HG03571 (cell line): ENCODE data around the gene PSMB8.
A peak's percentile ranks its signal among the peaks of the same experiment; 100 is the strongest.
"Not testable (repeated sequence)": the region's sequence is repeated elsewhere in the genome, so short reads cannot be mapped to it uniquely, and the experiment has no call there.

ENCODE experiments used
- ATAC-seq: cut with Tn5 transposase; IDR thresholded peaks from one replicate; pipeline ENCODE4 v1.9.1; 2021; ENCODE audit not compliant: unreplicated experiment

The PSMB8 gene

GRCh38 chr6:32843979-32844838, at the start of gene PSMB8:
Gene PSMB8 (minus strand): TSS chr6:32844047. CDS start chr6:32843996, 51 bp downstream.
- peak; percentile 57 for ATAC-seq

- no peak for ATAC-seq
These were observed 47.0 kb upstream of the PSMB8 start for GRCh38 chr6:32890831-32891230.

GRCh38 chr6:32889533-32889932, 45.7 kb upstream of the PSMB8 start:
- ATAC-seq = no peak

- ATAC-seq = no peak
These were observed 44.7 kb upstream of the PSMB8 start for GRCh38 chr6:32888576-32888975.

- ATAC-seq = no peak
These were observed 43.8 kb upstream of the PSMB8 start for GRCh38 chr6:32887616-32888015.

GRCh38 chr6:32886681-32887383, 43.0 kb upstream of the PSMB8 start:
- no peak for ATAC-seq

- no peak for ATAC-seq
These were observed 41.9 kb upstream of the PSMB8 start for GRCh38 chr6:32885698-32886286.

- no peak for ATAC-seq
These were observed 39.9 kb upstream of the PSMB8 start for GRCh38 chr6:32883789-32884188.

- ATAC-seq = no peak
These were observed 39.0 kb upstream of the PSMB8 start for GRCh38 chr6:32882879-32883250.

GRCh38 chr6:32880962-32881361, 37.1 kb upstream of the PSMB8 start:
- ATAC-seq = not testable (repeated sequence)

- ATAC-seq = no peak
These were observed 35.8 kb upstream of the PSMB8 start for GRCh38 chr6:32879691-32880090.

GRCh38 chr6:32876603-32877002, 32.8 kb upstream of the PSMB8 start:
- ATAC-seq = no peak

GRCh38 chr6:32873947-32874346, 30.1 kb upstream of the PSMB8 start:
- not testable (repeated sequence) for ATAC-seq

GRCh38 chr6:32868257-32868788, 24.5 kb upstream of the PSMB8 start:
- ATAC-seq = no peak

GRCh38 chr6:32867554-32868256, 23.9 kb upstream of the PSMB8 start:
- ATAC-seq = no peak

GRCh38 chr6:32867022-32867477, 23.2 kb upstream of the PSMB8 start:
- no peak for ATAC-seq

GRCh38 chr6:32865724-32866443, 22.0 kb upstream of the PSMB8 start:
- ATAC-seq = no peak

- ATAC-seq = no peak
These were observed 18.9 kb upstream of the PSMB8 start for GRCh38 chr6:32862725-32863124.

GRCh38 chr6:32860674-32861073, 16.8 kb upstream of the PSMB8 start:
- no peak for ATAC-seq

- ATAC-seq = no peak
These were observed 14.3 kb upstream of the PSMB8 start for GRCh38 chr6:32858194-32858593.
